Measurements from ENCODE around the gene SMAD3.

DNA sequence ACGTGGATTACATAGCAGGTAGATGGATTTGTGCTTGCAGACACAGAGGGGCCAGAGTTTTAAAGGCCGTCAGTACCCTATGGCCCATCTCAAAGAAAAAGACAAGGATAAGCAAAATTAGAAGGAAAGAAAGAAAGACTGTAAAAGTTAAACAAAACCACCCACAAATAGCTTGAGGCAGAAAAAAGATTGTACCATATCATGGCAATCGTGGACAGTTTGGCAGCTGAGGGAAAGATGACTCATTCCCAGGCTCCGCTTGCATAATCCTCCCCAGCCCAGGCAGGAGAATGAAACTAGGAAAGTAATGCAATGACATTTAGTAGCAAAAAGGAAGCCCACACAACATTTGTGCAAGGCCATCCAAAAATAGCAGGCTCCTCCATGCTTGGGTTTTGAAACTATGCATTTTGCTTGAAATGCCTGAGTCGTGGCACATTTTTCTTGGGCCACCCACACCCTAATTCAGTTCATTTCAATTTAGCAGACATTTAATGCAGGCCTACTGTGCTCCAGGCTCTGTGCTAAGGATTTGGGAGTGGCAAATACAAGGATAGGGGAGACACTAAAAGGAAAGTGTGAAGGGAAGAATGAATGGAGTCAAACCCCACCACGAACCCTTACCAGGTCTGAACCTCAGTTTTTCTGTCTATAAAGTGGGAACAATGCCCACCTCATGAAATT, 40.9 kb upstream of the SMAD3 start:
- TF ChIP-seq POLR2A (IDR thresholded peaks at IDR 0.05; ENCODE audit: low read depth, low read length) (no peak), TAF1 (IDR thresholded peaks at IDR 0.05; ENCODE audit: borderline replicate concordance, low read depth, low read length) (no peak), POLR2AphosphoS5 (IDR thresholded peaks at IDR 0.05; ENCODE audit: low read depth, low read length) (no peak)

Data from GM12892 (cell line).